Smooth muscle cell (in vitro differentiated cells): ENCODE data around the gene PRG3. TPM values are rescaled to one million over a fixed set of nuclear protein-coding genes. Genes with fewer than 3 reads are reported as not detected.

Experiments used
- DNase-seq: peaks from one replicate; lab custom pipeline; 2025; ENCODE audit not compliant: unreplicated experiment; lab: John Stamatoyannopoulos, UW
- H2AFZ ChIP-seq: fragments of 200-600 bp; sonication (generic); 2 replicates; pipeline ENCODE4 v1.6.0; 2016; ENCODE audit warnings: antibody characterized with exemption, low read depth, mild to moderate bottlenecking
- H3F3A ChIP-seq: fragments of 200-600 bp; sonication (generic); 2 replicates; pipeline ENCODE4 v1.6.0; 2017; ENCODE audit warnings: antibody characterized with exemption, low read depth
- H3K27ac ChIP-seq: fragments of 200-600 bp; sonication (generic); 2 replicates; pipeline ENCODE4 v1.5.1; 2016; ENCODE audit warnings: low read depth, mild to moderate bottlenecking
- H3K27me3 ChIP-seq: fragments of 200-600 bp; sonication (generic); 2 replicates; pipeline ENCODE4 v1.6.1; 2016; ENCODE audit warnings: low read depth, mild to moderate bottlenecking
- H3K36me3 ChIP-seq: fragments of 200-600 bp; sonication (generic); 2 replicates; pipeline ENCODE4 v1.5.1; 2016; ENCODE audit warnings: low read depth
- H3K4me1 ChIP-seq: fragments of 200-600 bp; sonication (generic); 2 replicates; pipeline ENCODE4 v1.5.1; 2016; ENCODE audit warnings: low read depth
- H3K4me2 ChIP-seq: fragments of 200-600 bp; sonication (generic); 2 replicates; pipeline ENCODE4 v1.6.0; 2016; ENCODE audit warnings: mild to moderate bottlenecking
- H3K4me3 ChIP-seq: fragments of 200-600 bp; sonication (generic); 2 replicates; pipeline ENCODE4 v1.5.1; 2016; ENCODE audit warnings: mild to moderate bottlenecking
- H3K79me2 ChIP-seq: fragments of 200-600 bp; sonication (generic); 2 replicates; pipeline ENCODE4 v1.6.0; 2016; ENCODE audit warnings: low read depth, mild to moderate bottlenecking
- H3K9ac ChIP-seq: fragments of 200-600 bp; sonication (generic); 2 replicates; pipeline ENCODE4 v1.6.0; 2016; ENCODE audit warnings: low read depth
- H3K9me3 ChIP-seq: fragments of 200-600 bp; sonication (generic); replicated peaks from 2 replicates; pipeline ENCODE4 v1.5.1; 2016; ENCODE audit warnings: low read depth
- H4K20me1 ChIP-seq: fragments of 200-600 bp; sonication (generic); 2 replicates; pipeline ENCODE4 v1.6.0; 2016; ENCODE audit warnings: low read depth
- CTCF ChIP-seq: fragments of 200-600 bp; sonication (generic); IDR thresholded peaks from 2 replicates; pipeline ENCODE4 v1.5.1; 2017; ENCODE audit warnings: borderline replicate concordance, mild to moderate bottlenecking, antibody characterized with exemption; ENCODE audit not compliant: insufficient read depth, poor library complexity, severe bottlenecking
- WGBS: methylation state at CpG from one replicate; pipeline ENCODE4 v1.1.7; 2016; ENCODE audit warnings: low lambda C conversion rate; 5-methylcytosine and 5-hydroxymethylcytosine counted together
- polyA plus RNA-seq: library from polyadenylated mRNA; unstranded; fragments of >200 nt; fragmentation: Nextera tagmentation; extraction: Ambion mirVana; gene quantifications from 2 replicates; pipeline ENCODE4 v1.2.1, GENCODE V29; 2016
- total RNA-seq: library from RNA; depleted of rRNA; stranded (reverse); fragments of >200 nt; gene quantifications from 2 replicates; pipeline ENCODE4 v1.2.3, GENCODE V29; 2014

Gene PRG3
- total and polyA plus RNA-seq, 2 experiments from 2014 or later: not detected

- Histone ChIP-seq H3K4me3 (peak overlapping the region; percentile 82), H3K79me2 (peaks cover 43% of the 10 kb centered on the region), H3K4me1 (peaks cover 23% of the 10 kb centered on the region), H3K9me3 (no peaks in the 10 kb centered on the region), H3K27ac (peak overlapping the region; percentile 89), H2AFZ (peak overlapping the region; percentile 85), H3K4me2 (peak overlapping the region; percentile 93), H3K36me3 (peaks cover 3% of the 10 kb centered on the region), H3K27me3 (no peaks in the 10 kb centered on the region), H3F3A (no peaks in the 10 kb centered on the region), H4K20me1 (no peaks in the 10 kb centered on the region), H3K9ac (peak overlapping the region; percentile 95)
- TF ChIP-seq CTCF: no peak
- DNase-seq: no peak
- 68% methylated on average over 12 of the region's 12 CpGs for WGBS
These were observed 44.8 kb downstream of the PRG3 start for GRCh38 chr11:57336111-57336666.

- H3K9ac ChIP-seq: peak within 1 kb of the TSS; percentile 95
- H2AFZ ChIP-seq: peak within 1 kb of the TSS; percentile 85
- whole genome bisulfite sequencing: 1% methylated on average over 29 of the region's 69 CpGs
- peaks cover 43% of the 10 kb centered on the region for H3K79me2 ChIP-seq
- no peak for TF ChIP-seq CTCF
- peak within 1 kb of the TSS; percentile 89 for H3K27ac ChIP-seq
- peak within 1 kb of the TSS; percentile 93 for H3K4me2 ChIP-seq
- no peaks in the 10 kb centered on the region for H3K9me3 ChIP-seq
- H3K27me3 ChIP-seq: no peaks in the 10 kb centered on the region
- DNase-seq: peak; percentile 55
- H3K36me3 ChIP-seq: peaks cover 3% of the 10 kb centered on the region
- H3K4me3 ChIP-seq: peak within 1 kb of the TSS; percentile 82
- no peaks in the 10 kb centered on the region for H4K20me1 ChIP-seq
- H3F3A ChIP-seq: no peaks in the 10 kb centered on the region
- H3K4me1 ChIP-seq: peaks cover 23% of the 10 kb centered on the region
These were observed 45.4 kb downstream of the PRG3 start, which contains the start of gene SSRP1 for GRCh38 chr11:57335343-57336110. Gene SSRP1, minus strand, starts transcription at chr11:57335892. Its CDS starts 771 bp downstream, at chr11:57335121.

- Histone ChIP-seq H3K4me3 (peak overlapping the region; percentile 82), H3K79me2 (peaks cover 43% of the 10 kb centered on the region), H3K36me3 (peaks cover 3% of the 10 kb centered on the region), H3K4me1 (peaks cover 23% of the 10 kb centered on the region), H4K20me1 (no peaks in the 10 kb centered on the region), H3K4me2 (peak overlapping the region; percentile 93), H3F3A (no peaks in the 10 kb centered on the region), H3K27me3 (no peaks in the 10 kb centered on the region), H3K9ac (peak overlapping the region; percentile 95), H2AFZ (peak overlapping the region; percentile 85), H3K9me3 (no peaks in the 10 kb centered on the region), H3K27ac (peak overlapping the region; percentile 89)
- 21% methylated on average over 7 of the region's 7 CpGs for WGBS
- no peak for DNase-seq
- TF ChIP-seq CTCF: no peak
These were observed 46.0 kb downstream of the PRG3 start for GRCh38 chr11:57335023-57335342.
